ENCODE data around the gene CEP83. TPM values are rescaled to one million over a fixed set of nuclear protein-coding genes. Genes with fewer than 3 reads are reported as not detected.

CEP83 gene
- total RNA-seq, 1 donor from 2014 or later = 23.6 TPM

DNA sequence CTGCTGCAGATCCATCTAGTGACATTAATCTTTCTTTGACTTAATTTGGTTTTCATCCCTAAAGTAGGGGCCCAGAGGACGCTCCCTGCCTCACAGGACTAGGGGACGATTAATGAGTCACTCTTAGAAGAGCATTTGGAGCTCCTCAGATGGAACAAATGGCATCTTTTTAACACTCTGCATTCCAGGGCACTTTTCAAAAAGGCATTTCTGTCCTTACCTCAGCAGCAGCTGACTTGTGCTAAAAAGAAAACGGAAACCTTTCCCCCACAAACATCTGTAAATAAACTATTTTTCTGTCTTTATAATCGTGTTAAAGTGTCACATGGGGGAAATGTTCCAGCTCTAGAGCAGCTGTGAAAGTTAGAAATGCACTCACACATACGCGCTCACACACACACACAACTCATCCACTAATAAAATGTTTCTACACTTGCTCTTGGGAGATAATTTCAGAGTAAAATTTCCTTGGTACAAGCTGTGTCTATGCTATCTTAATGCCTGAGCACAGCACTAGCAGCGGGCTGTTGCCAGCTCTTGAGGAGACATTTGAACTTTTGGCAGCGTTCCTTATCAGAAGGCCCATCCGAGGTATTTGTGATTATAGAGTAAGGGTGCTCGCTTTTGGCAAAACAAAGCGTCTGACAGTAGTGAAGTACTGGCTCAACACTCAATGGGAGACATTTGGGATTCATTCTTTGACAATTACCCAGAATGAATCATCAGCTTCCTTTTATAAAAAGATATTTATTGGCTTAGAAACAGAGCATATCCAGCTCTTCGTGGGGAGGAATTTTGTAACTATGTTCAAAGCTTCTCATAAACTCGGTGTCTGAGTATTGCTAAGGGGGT, 170.0 kb downstream of the CEP83 start:
- Histone ChIP-seq H3K9me3 (no peaks in the 10 kb centered on the region), H3K27me3 (no peaks in the 10 kb centered on the region), H3K4me3 (no peak overlapping the region), H3K36me3 (no peaks in the 10 kb centered on the region), H3K4me1 (peaks cover 0 to 5% of the 10 kb centered on the region in 2 donors), H3K27ac (peak overlapping the region in 1 of 2 donors; percentile 22)
- no peak for DNase-seq (ENCODE audit: low spot score in 2 of 2)
- intact Hi-C loops (cut with DNase I) = no loop called here
- TF ChIP-seq, protein P1, sequence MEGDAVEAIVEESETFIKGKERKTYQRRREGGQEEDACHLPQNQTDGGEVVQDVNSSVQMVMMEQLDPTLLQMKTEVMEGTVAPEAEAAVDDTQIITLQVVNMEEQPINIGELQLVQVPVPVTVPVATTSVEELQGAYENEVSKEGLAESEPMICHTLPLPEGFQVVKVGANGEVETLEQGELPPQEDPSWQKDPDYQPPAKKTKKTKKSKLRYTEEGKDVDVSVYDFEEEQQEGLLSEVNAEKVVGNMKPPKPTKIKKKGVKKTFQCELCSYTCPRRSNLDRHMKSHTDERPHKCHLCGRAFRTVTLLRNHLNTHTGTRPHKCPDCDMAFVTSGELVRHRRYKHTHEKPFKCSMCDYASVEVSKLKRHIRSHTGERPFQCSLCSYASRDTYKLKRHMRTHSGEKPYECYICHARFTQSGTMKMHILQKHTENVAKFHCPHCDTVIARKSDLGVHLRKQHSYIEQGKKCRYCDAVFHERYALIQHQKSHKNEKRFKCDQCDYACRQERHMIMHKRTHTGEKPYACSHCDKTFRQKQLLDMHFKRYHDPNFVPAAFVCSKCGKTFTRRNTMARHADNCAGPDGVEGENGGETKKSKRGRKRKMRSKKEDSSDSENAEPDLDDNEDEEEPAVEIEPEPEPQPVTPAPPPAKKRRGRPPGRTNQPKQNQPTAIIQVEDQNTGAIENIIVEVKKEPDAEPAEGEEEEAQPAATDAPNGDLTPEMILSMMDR (IDR thresholded peaks at IDR 0.05) = no peak

DNA sequence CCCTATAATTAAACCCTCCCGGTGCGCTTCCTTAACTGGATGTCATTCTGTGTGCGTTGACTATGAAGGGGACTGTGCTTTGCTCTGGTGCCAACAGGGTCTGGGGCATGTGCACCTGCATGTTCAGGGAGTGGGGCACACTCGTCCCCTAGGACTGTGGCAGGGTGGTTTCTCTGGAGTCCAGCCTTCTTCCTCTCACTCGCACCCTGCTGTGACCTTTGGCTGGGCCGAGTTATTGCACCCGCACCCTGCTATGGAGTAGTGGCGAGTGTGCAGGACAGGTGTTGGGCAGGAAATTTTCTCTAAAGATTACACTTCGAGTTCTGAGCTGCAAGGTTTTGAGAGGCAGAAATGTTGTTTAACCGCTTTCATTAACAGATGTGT, 172.4 kb downstream of the CEP83 start:
- intact Hi-C loops (cut with DNase I) = no loop called here
- TF ChIP-seq, protein P1 (IDR thresholded peaks at IDR 0.05) = no peak
- Histone ChIP-seq H3K36me3 (no peaks in the 10 kb centered on the region), H3K4me1 (peaks cover 0 to 5% of the 10 kb centered on the region in 2 donors), H3K27ac (no peak overlapping the region), H3K27me3 (no peaks in the 10 kb centered on the region), H3K4me3 (no peak overlapping the region), H3K9me3 (no peaks in the 10 kb centered on the region)
- DNase-seq (ENCODE audit: low spot score in 2 of 2) = no peak

DNA sequence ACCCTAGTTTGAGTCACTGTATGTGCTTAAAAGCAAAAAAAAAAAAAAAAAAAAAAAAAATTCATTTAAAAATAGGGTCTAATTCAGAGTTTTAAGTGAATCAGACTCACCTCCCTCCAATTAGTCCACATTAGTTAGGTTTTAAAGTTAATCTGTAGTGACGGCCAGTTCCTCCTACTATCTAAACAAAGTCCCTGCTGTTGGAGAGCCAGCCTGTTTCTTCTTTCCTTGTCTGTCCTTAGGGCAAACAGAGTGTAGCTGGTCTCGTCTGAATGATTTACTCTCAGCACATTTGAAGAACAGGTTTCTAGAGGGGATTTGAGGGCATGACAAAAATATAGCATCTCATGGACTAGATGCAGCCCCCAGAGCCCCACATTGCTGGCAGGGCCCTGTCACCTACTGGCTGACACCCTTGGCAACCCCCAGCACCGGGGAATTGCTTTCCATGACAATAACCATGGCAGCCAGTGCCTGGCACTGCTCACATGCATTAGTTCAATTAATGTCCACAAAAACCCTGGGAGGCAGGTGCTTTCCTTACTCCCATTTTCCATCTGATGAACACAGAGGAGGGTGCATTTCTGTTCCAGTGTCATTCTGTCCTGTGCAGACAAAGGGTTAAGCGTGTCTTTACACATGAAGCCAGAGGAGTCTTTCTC, 173.0 kb downstream of the CEP83 start:
- no peaks in the 10 kb centered on the region for H3K9me3 ChIP-seq
- no peak overlapping the region for H3K27ac ChIP-seq
- TF ChIP-seq, protein P1 (IDR thresholded peaks at IDR 0.05) = no peak
- peaks cover 0 to 5% of the 10 kb centered on the region in 2 donors for H3K4me1 ChIP-seq
- no peaks in the 10 kb centered on the region for H3K36me3 ChIP-seq
- intact Hi-C loops (cut with DNase I) = no loop called here
- H3K4me3 ChIP-seq = no peak overlapping the region
- DNase-seq (ENCODE audit: low spot score in 2 of 2) = no peak
- no peaks in the 10 kb centered on the region for H3K27me3 ChIP-seq

DNA sequence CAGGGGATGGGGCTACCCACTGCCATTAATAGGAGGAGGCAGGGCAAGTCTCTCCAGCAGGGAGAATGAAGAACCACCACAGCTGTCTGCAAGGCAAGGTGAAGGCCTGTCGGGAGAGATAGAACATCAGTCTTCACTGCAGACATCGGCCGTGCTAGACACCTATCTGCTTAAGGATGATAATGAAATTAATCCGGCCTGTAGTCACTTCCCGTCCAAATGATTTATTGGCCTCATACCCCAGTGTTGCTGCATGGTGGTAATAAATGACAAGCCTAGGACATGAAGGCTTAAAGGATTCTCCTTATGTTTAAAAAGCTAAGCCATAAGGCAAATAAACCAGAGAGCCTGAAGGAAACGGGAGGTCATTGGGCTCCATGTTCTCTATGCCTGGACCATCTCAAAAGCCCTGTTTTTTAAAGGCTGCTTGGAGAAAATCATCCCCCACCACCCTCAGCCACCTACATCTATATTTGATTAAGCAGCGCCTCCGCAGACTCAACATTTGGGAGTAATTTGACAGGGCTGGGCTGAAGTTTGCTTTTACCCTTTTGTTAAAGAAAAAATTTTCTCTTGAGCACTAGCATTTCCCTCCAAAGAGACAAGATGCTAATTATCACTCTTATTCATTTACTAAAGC, 173.6 kb downstream of the CEP83 start:
- H3K27me3 ChIP-seq = no peaks in the 10 kb centered on the region
- no peaks in the 10 kb centered on the region for H3K9me3 ChIP-seq
- DNase-seq (ENCODE audit: low spot score in 2 of 2) = no peak
- intact Hi-C loops (cut with DNase I) = no loop called here
- no peak overlapping the region for H3K4me3 ChIP-seq
- H3K36me3 ChIP-seq = no peaks in the 10 kb centered on the region
- peaks cover 0 to 5% of the 10 kb centered on the region in 2 donors for H3K4me1 ChIP-seq
- H3K27ac ChIP-seq = no peak overlapping the region
- TF ChIP-seq, protein P1 (IDR thresholded peaks at IDR 0.05) = no peak

DNA sequence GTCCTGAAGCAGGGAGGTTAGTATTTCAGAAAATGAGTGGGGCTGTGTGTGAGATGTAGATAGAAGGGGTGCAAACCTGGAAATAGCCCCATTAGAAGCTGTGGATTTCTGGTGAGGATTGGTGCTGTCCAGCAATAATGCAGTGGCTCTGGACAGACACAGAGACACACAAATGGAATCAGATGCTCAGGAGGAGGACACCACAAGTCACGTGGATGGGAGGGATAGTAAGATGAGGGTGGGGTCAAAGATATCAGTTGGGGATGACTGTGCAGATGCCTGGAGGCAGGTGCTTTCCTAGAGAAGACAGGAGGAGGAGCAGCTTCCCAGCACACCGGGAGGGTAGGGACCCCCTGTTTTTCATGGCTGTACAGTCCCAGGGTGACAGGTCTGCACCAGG, 174.8 kb downstream of the CEP83 start:
- Histone ChIP-seq H3K27me3 (no peaks in the 10 kb centered on the region), H3K27ac (no peak overlapping the region), H3K9me3 (no peaks in the 10 kb centered on the region), H3K4me1 (peaks cover 0 to 5% of the 10 kb centered on the region in 2 donors), H3K4me3 (no peak overlapping the region), H3K36me3 (no peaks in the 10 kb centered on the region)
- TF ChIP-seq, protein P1 (IDR thresholded peaks at IDR 0.05) = no peak
- intact Hi-C loops (cut with DNase I) = no loop called here
- DNase-seq (ENCODE audit: low spot score in 2 of 2) = no peak

All from ascending aorta (tissue), 2 donors.